LoVo (cell line): ENCODE results near the gene ITGAL.
"Not testable (repeated sequence)": the region's sequence is repeated elsewhere in the genome, so short reads cannot be mapped to it uniquely, and the experiment has no call there.

ENCODE experiments used
- DNase-seq: peaks from one replicate; pipeline ENCODE4 v3.0.0-alpha.2; 2016; ENCODE audit warnings: low spot score

The ITGAL gene

GRCh38 chr16:30457743-30458560, 14.6 kb upstream of the ITGAL start:
- no peak for DNase-seq

- DNase-seq = no peak
These were observed 13.8 kb upstream of the ITGAL start for GRCh38 chr16:30458561-30459394.

- DNase-seq = no peak
These were observed 13.1 kb upstream of the ITGAL start for GRCh38 chr16:30459456-30459855.

- DNase-seq = not testable (repeated sequence)
These were observed 11.1 kb upstream of the ITGAL start for GRCh38 chr16:30461426-30461825.

GRCh38 chr16:30464078-30464477, 8.5 kb upstream of the ITGAL start:
- DNase-seq = no peak

- no peak for DNase-seq
These were observed 2.4 kb upstream of the ITGAL start for GRCh38 chr16:30470170-30470512.

- no peak for DNase-seq
These were observed 1.9 kb upstream of the ITGAL start for GRCh38 chr16:30470632-30470995.

GRCh38 chr16:30473231-30474073, 910 bp downstream of the ITGAL start:
- DNase-seq = no peak

GRCh38 chr16:30474074-30474452, 1.5 kb downstream of the ITGAL start:
- DNase-seq = no peak

GRCh38 chr16:30474684-30475083, 2.1 kb downstream of the ITGAL start:
- no peak for DNase-seq

- DNase-seq = no peak
These were observed 4.4 kb downstream of the ITGAL start for GRCh38 chr16:30476991-30477390.

GRCh38 chr16:30477773-30478172, 5.2 kb downstream of the ITGAL start:
- not testable (repeated sequence) for DNase-seq

- DNase-seq = no peak
These were observed 6.4 kb downstream of the ITGAL start for GRCh38 chr16:30478766-30479478.

GRCh38 chr16:30481381-30481780, 8.8 kb downstream of the ITGAL start:
- DNase-seq = no peak

- no peak for DNase-seq
These were observed 9.8 kb downstream of the ITGAL start for GRCh38 chr16:30482366-30482765.

- DNase-seq = no peak
These were observed 12.3 kb downstream of the ITGAL start for GRCh38 chr16:30484887-30485286.

GRCh38 chr16:30485818-30486436, 13.4 kb downstream of the ITGAL start:
- DNase-seq = no peak

GRCh38 chr16:30488764-30489605, 16.4 kb downstream of the ITGAL start:
- no peak for DNase-seq

GRCh38 chr16:30490210-30490609, 17.7 kb downstream of the ITGAL start:
- no peak for DNase-seq

GRCh38 chr16:30491229-30491628, 18.7 kb downstream of the ITGAL start:
- DNase-seq = no peak
